Endodermal cell (in vitro differentiated cells): Measurements from ENCODE around the gene MGLL. TPM values are rescaled to one million over a fixed set of nuclear protein-coding genes. Genes with fewer than 3 reads are reported as not detected.

Source experiments
- DNase-seq: peaks from one replicate; pipeline ENCODE4 v3.0.0-alpha.2; 2017
- H3K27ac ChIP-seq: 2 replicates; pipeline ENCODE4 v1.5.1; 2013; ENCODE audit warnings: mild to moderate bottlenecking, low read depth, low read length, moderate library complexity
- H3K27me3 ChIP-seq: 2 replicates; pipeline ENCODE4 v1.6.1; 2013; ENCODE audit warnings: mild to moderate bottlenecking, low read length, moderate library complexity; ENCODE audit not compliant: insufficient read depth, control insufficient read depth, poor library complexity, severe bottlenecking
- H3K36me3 ChIP-seq: 2 replicates; pipeline ENCODE4 v1.7.0; 2013; ENCODE audit warnings: mild to moderate bottlenecking, low read length, moderate library complexity; ENCODE audit not compliant: control insufficient read depth, insufficient read depth
- H3K4me1 ChIP-seq: one replicate; pipeline ENCODE4 v1.7.0; 2013; ENCODE audit warnings: low read length; ENCODE audit not compliant: control insufficient read depth, insufficient read depth
- H3K4me3 ChIP-seq: 2 replicates; pipeline ENCODE4 v1.5.1; 2013; ENCODE audit warnings: mild to moderate bottlenecking, low read length, moderate library complexity
- H3K9ac ChIP-seq: 2 replicates; pipeline ENCODE4 v1.6.1; 2013; ENCODE audit warnings: mild to moderate bottlenecking, low read length, moderate library complexity; ENCODE audit not compliant: poor library complexity, severe bottlenecking; ENCODE audit errors: extremely low read depth
- H3K9me3 ChIP-seq: 2 replicates; pipeline ENCODE4 v1.6.1; 2013; ENCODE audit warnings: mild to moderate bottlenecking, low read length, moderate library complexity; ENCODE audit not compliant: control insufficient read depth
- H3K27ac Mint-ChIP-seq: 2 replicates; pipeline ENCODE4 v1.8.0; 2020; ENCODE audit warnings: mixed read lengths
- H3K27me3 Mint-ChIP-seq: 2 replicates; pipeline ENCODE4 v1.8.0; 2021; ENCODE audit warnings: mild to moderate bottlenecking, mixed read lengths; ENCODE audit not compliant: insufficient read depth
- H3K36me3 Mint-ChIP-seq: 2 replicates; pipeline ENCODE4 v1.8.0; 2020; ENCODE audit warnings: low read depth, mixed read lengths
- H3K4me1 Mint-ChIP-seq: 2 replicates; pipeline ENCODE4 v1.8.0; 2020; ENCODE audit warnings: mixed read lengths
- H3K4me3 Mint-ChIP-seq: 2 replicates; pipeline ENCODE4 v1.8.0; 2020; ENCODE audit warnings: mild to moderate bottlenecking, moderate library complexity, mixed read lengths
- H3K9me3 Mint-ChIP-seq: 2 replicates; pipeline ENCODE4 v1.8.0; 2020; ENCODE audit warnings: mild to moderate bottlenecking, mixed read lengths
- CTCF ChIP-seq: fragments of 200-600 bp; sonication (generic); conservative IDR thresholded peaks from 2 replicates; pipeline ENCODE4 v1.5.0; 2021; ENCODE audit warnings: antibody characterized with exemption, mild to moderate bottlenecking
- WGBS, 2 experiments: methylation state at CpG; one replicate each; pipeline versions ENCODE4 v1.1.5 to v1.1.7; 2013; ENCODE audit warnings: missing lambda C conversion rate in 2 of 2, mixed read lengths in 1 of 2; ENCODE audit not compliant: insufficient coverage in 1 of 2, insufficient read length in 1 of 2; 5-methylcytosine and 5-hydroxymethylcytosine counted together
- total RNA-seq, 2 donors: library from RNA; stranded (reverse); fragmentation: NEBNext Ultra II Directional in 1 of 2; extraction: Animal tissue kit (Norgen Biotek cat#: 25700) in 1 of 2; gene quantifications; 2 replicates in 1 of 2; 3 replicates in 1 of 2; pipeline ENCODE4 v1.2.1, GENCODE V29; 2021

MGLL gene
- total RNA-seq, 2 donors from 2014 or later = 0.22 TPM; not detected in 1

GRCh38 chr3:127740136-127740915 is 82.0 kb downstream of the MGLL start:
- Mint-ChIP-seq H3K27me3 (peaks cover 26% of the 10 kb centered on the region), H3K36me3 (no peaks in the 10 kb centered on the region), H3K27ac (no peak overlapping the region), H3K9me3 (no peaks in the 10 kb centered on the region), H3K4me1 (peaks cover 10% of the 10 kb centered on the region), H3K4me3 (no peak overlapping the region)
- no peaks in the 10 kb centered on the region for H3K9me3 ChIP-seq
- no peak for DNase-seq
- no peak for TF ChIP-seq CTCF
- 90 to 93% methylated on average over 12 to 20 of the region's 20 CpGs for WGBS, 2 experiments
- H3K27ac ChIP-seq = no peak overlapping the region
- no peaks in the 10 kb centered on the region for H3K4me1 ChIP-seq
- no peaks in the 10 kb centered on the region for H3K36me3 ChIP-seq
- H3K27me3 ChIP-seq = peaks cover 4% of the 10 kb centered on the region
- no peak overlapping the region for H3K4me3 ChIP-seq
- no peak overlapping the region for H3K9ac ChIP-seq

DNA sequence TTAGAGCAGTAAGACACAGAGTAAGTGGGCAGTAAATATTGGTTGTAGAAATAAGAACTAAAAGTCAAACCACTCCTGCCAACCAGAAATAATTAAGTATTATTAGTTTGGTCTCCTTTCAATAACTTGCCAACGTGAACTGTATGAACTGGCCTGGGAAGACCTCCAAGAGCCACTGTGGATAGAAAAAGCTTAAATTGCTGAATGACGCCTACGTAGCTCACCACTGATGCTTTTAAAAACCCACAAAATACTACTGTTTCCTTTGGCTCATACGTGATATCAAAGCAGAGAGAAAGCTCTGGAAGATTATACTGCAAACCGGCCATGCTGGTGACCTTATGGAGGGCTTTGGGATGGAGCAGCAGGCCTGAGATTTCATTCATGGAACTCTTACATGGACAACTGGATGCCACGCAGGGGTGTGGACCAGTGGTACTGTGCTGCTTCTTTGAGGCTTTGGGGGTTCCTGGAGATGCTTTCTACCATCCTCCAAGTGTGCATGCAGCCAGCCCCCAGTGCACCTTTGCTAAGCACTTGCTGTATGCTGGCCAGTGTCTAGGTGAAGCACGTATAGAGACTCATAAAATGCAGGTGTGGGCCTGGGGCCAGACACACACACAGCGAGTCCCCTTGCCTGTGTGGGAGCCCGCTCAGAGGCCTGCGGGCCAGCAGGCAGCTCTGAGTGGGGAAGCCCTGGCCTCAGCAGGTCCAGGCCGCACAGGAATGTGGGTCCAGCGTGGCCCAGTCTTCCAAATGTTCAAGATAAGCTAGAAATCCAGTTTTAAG is 82.8 kb downstream of the MGLL start:
- no peak for TF ChIP-seq CTCF
- no peaks in the 10 kb centered on the region for H3K9me3 Mint-ChIP-seq
- H3K27me3 Mint-ChIP-seq = peaks cover 33% of the 10 kb centered on the region
- DNase-seq = no peak
- no peak overlapping the region for H3K4me3 Mint-ChIP-seq
- no peaks in the 10 kb centered on the region for H3K36me3 Mint-ChIP-seq
- H3K4me1 ChIP-seq = no peaks in the 10 kb centered on the region
- no peaks in the 10 kb centered on the region for H3K9me3 ChIP-seq
- peaks cover 10% of the 10 kb centered on the region for H3K4me1 Mint-ChIP-seq
- H3K27ac Mint-ChIP-seq = no peak overlapping the region
- H3K36me3 ChIP-seq = no peaks in the 10 kb centered on the region
- H3K27ac ChIP-seq = no peak overlapping the region
- H3K9ac ChIP-seq = no peak overlapping the region
- no peak overlapping the region for H3K4me3 ChIP-seq
- peaks cover 12% of the 10 kb centered on the region for H3K27me3 ChIP-seq
- 94 to 95% methylated on average over 11 to 12 of the region's 12 CpGs for WGBS, 2 experiments

DNA sequence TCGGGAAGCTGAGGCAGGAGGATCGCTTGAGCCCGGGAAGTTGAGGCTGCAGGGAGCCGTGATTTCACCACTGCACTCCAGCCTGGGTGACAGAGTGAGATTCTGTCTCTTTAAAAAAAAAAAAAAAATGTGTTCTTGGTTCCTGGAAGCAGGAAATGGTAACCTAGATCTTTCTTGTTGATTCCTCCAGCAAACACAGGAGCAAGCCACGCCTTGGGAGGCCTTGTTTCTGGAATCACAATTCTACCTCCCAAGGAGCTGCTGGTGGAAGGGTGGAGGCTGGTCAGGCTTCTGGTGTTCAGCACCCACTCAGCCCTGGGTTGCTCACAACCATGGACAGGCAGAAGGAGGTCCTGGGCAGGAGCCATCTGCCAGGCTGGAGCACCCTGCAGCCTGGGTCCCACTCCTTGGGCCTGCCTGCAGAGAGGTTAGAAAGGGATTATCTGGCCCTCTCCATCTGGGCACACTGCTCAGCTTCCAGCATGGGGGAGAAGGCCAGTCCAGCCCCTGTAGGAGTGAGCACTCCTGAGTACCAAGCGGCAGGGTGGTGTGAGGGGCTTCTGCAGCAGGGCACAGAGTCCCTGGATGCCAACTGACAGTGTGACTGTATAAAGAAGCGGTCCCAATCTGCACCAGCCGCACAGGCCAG is 84.0 kb downstream of the MGLL start:
- Histone ChIP-seq H3K9ac (no peak overlapping the region), H3K27ac (no peak overlapping the region), H3K4me1 (no peaks in the 10 kb centered on the region), H3K27me3 (peaks cover 24% of the 10 kb centered on the region), H3K36me3 (no peaks in the 10 kb centered on the region), H3K4me3 (no peak overlapping the region), H3K9me3 (no peaks in the 10 kb centered on the region)
- no peak overlapping the region for H3K4me3 Mint-ChIP-seq
- H3K27ac Mint-ChIP-seq = no peak overlapping the region
- H3K27me3 Mint-ChIP-seq = peaks cover 41% of the 10 kb centered on the region
- WGBS, 2 experiments = 93 to 95% methylated on average over 4 to 8 of the region's 8 CpGs
- TF ChIP-seq CTCF = no peak
- no peak for DNase-seq
- H3K4me1 Mint-ChIP-seq = peaks cover 10% of the 10 kb centered on the region
- H3K9me3 Mint-ChIP-seq = no peaks in the 10 kb centered on the region
- H3K36me3 Mint-ChIP-seq = no peaks in the 10 kb centered on the region
